Left ventricle myocardium inferior (tissue), 1 donor: ENCODE data around the gene DAPK3. TPM values are rescaled to one million over a fixed set of nuclear protein-coding genes. Genes with fewer than 3 reads are reported as not detected.

Experiments
- DNase-seq: peaks from one replicate; pipeline ENCODE4 v3.0.0-alpha.2; 2020
- H3K27ac ChIP-seq: fragments of 200-600 bp; replicated peaks from 2 replicates; pipeline ENCODE4 v1.8.0; 2021
- H3K27me3 ChIP-seq: fragments of 200-600 bp; 2 replicates; pipeline ENCODE4 v1.8.0; 2021; ENCODE audit warnings: low read depth
- H3K36me3 ChIP-seq: fragments of 200-600 bp; 2 replicates; pipeline ENCODE4 v1.8.0; 2021
- H3K4me1 ChIP-seq: fragments of 200-600 bp; 2 replicates; pipeline ENCODE4 v1.8.0; 2021
- H3K4me3 ChIP-seq: fragments of 200-600 bp; 2 replicates; pipeline ENCODE4 v1.8.0; 2021; ENCODE audit warnings: mild to moderate bottlenecking, moderate library complexity
- H3K9me3 ChIP-seq: fragments of 200-600 bp; replicated peaks from 2 replicates; pipeline ENCODE4 v1.8.0; 2021
- CTCF ChIP-seq: fragments of 200-600 bp; IDR thresholded peaks from 2 replicates; pipeline ENCODE4 v1.8.0; 2021; ENCODE audit warnings: antibody characterized with exemption, mild to moderate bottlenecking, borderline replicate concordance
- intact Hi-C: fragments of 100-400 bp; cut with micrococcal nuclease; formaldehyde crosslinking; loops from one replicate; pipeline ENCODE4 v1.11.0; 2022
- total RNA-seq: library from RNA; stranded (reverse); fragmentation: NEBNext Ultra II Directional; extraction: Animal tissue kit (Norgen Biotek cat#: 25700); gene quantifications from one replicate; pipeline ENCODE4 v1.2.1, GENCODE V29; 2021
- donor health status: DM: no; HTN: yes; CAD: no; lungs with severe emphysema.

Gene DAPK3
- total RNA-seq, 1 donor from 2014 or later = 74.6 TPM

GRCh38 chr19:4016486-4016885 lies 45.6 kb upstream of the DAPK3 start:
- H3K4me3 ChIP-seq = peak overlapping the region; percentile 60
- peak overlapping the region; percentile 90 for H3K27ac ChIP-seq

GRCh38 chr19:4015705-4016402 lies 45.0 kb upstream of the DAPK3 start:
- DNase-seq = peak; percentile 43
- peak overlapping the region; percentile 60 for H3K4me3 ChIP-seq
- peaks cover 30% of the 10 kb centered on the region for H3K36me3 ChIP-seq
- TF ChIP-seq CTCF = no peak
- H3K27ac ChIP-seq = peak overlapping the region; percentile 90
- no peaks in the 10 kb centered on the region for H3K9me3 ChIP-seq
- intact Hi-C loops = no loop called here
- H3K4me1 ChIP-seq = peaks cover 67% of the 10 kb centered on the region
- H3K27me3 ChIP-seq = no peaks in the 10 kb centered on the region

More at GRCh38 chr19:4016486-4016885, 45.6 kb upstream of the DAPK3 start:
- Histone ChIP-seq H3K36me3 (peaks cover 30% of the 10 kb centered on the region), H3K9me3 (peaks cover under 1% of the 10 kb centered on the region), H3K4me1 (peaks cover 61% of the 10 kb centered on the region), H3K27me3 (no peaks in the 10 kb centered on the region)
- no peak for DNase-seq
- intact Hi-C loops = no loop called here
- no peak for TF ChIP-seq CTCF

GRCh38 chr19:4014541-4015491 lies 43.9 kb upstream of the DAPK3 start:
- Histone ChIP-seq H3K4me3 (peak overlapping the region; percentile 60), H3K9me3 (no peaks in the 10 kb centered on the region), H3K27ac (peak overlapping the region; percentile 90), H3K36me3 (peaks cover 23% of the 10 kb centered on the region), H3K27me3 (no peaks in the 10 kb centered on the region), H3K4me1 (peaks cover 78% of the 10 kb centered on the region)
- DNase-seq = peak; percentile 64
- intact Hi-C loops = no loop called here
- no peak for TF ChIP-seq CTCF

- H3K4me3 ChIP-seq = peak overlapping the region; percentile 60
- H3K36me3 ChIP-seq = peaks cover 23% of the 10 kb centered on the region
- TF ChIP-seq CTCF = no peak
- H3K27ac ChIP-seq = peak overlapping the region; percentile 90
- no peak for DNase-seq
- intact Hi-C loops = no loop called here
- peaks cover 79% of the 10 kb centered on the region for H3K4me1 ChIP-seq
- H3K9me3 ChIP-seq = no peaks in the 10 kb centered on the region
- no peaks in the 10 kb centered on the region for H3K27me3 ChIP-seq
These were observed 43.1 kb upstream of the DAPK3 start for GRCh38 chr19:4013886-4014540.

GRCh38 chr19:4012975-4013634 lies 42.2 kb upstream of the DAPK3 start:
- H3K4me3 ChIP-seq = no peak overlapping the region
- no peaks in the 10 kb centered on the region for H3K27me3 ChIP-seq
- H3K36me3 ChIP-seq = peaks cover 23% of the 10 kb centered on the region
- H3K4me1 ChIP-seq = peaks cover 87% of the 10 kb centered on the region
- H3K27ac ChIP-seq = peak overlapping the region; percentile 90
- H3K9me3 ChIP-seq = no peaks in the 10 kb centered on the region
- DNase-seq = no peak
- intact Hi-C loops = no loop called here
- no peak for TF ChIP-seq CTCF
